ENCODE measurements around the gene TSPAN12. TPM values are rescaled to one million over a fixed set of nuclear protein-coding genes. Genes with fewer than 3 reads are reported as not detected.

Gene TSPAN12
- total RNA-seq, 2 donors from 2014 or later: 6.9 to 9.9 TPM

GRCh38 chr7:120837599-120837998 is 20.3 kb downstream of the TSPAN12 start:
- no peaks in the 10 kb centered on the region for H3K36me3 ChIP-seq (replicated peaks in 1 of 2; ENCODE audit: insufficient read depth in 1 of 2, low read depth in 2 of 2)
- H3K27ac ChIP-seq: no peak overlapping the region
- no peak overlapping the region for H3K4me3 ChIP-seq
- WGBS, 2 donors: 80 to 81% methylated on average over 4 of the region's 4 CpGs
- H3K4me1 ChIP-seq: peaks cover 15% of the 10 kb centered on the region
- ATAC-seq (no peak), DNase-seq (no peak)
- no peaks in the 10 kb centered on the region for H3K9me3 ChIP-seq
- intact Hi-C loops (cut with DNase I): no loop called here
- H3K27me3 ChIP-seq: no peaks in the 10 kb centered on the region
- no peak for TF ChIP-seq POLR2A (IDR thresholded peaks at IDR 0.05)
- no peak for TF ChIP-seq CTCF (IDR thresholded peaks at IDR 0.05)

- no peaks in the 10 kb centered on the region for H3K36me3 ChIP-seq (replicated peaks in 1 of 2; ENCODE audit: insufficient read depth in 1 of 2, low read depth in 2 of 2)
- no peaks in the 10 kb centered on the region for H3K9me3 ChIP-seq
- no peaks in the 10 kb centered on the region for H3K27me3 ChIP-seq
- no peak for ATAC-seq
- H3K4me1 ChIP-seq: peaks cover 5% of the 10 kb centered on the region
- intact Hi-C loops (cut with DNase I): no loop called here
- TF ChIP-seq POLR2A (IDR thresholded peaks at IDR 0.05) (no peak), CTCF (IDR thresholded peaks at IDR 0.05) (no peak)
- 88 to 95% methylated on average over 1 of the region's 1 CpG for WGBS, 2 donors
- no peak overlapping the region for H3K27ac ChIP-seq
- no peak for DNase-seq
- no peak overlapping the region for H3K4me3 ChIP-seq
Observed at GRCh38 chr7:120836556-120837115, 21.3 kb downstream of the TSPAN12 start.

GRCh38 chr7:120834726-120835125 is 23.2 kb downstream of the TSPAN12 start:
- ATAC-seq: no peak
- H3K4me1 ChIP-seq: no peaks in the 10 kb centered on the region
- no peak overlapping the region for H3K4me3 ChIP-seq
- intact Hi-C loops (cut with DNase I): no loop called here
- no peaks in the 10 kb centered on the region for H3K36me3 ChIP-seq (replicated peaks in 1 of 2; ENCODE audit: insufficient read depth in 1 of 2, low read depth in 2 of 2)
- DNase-seq: no peak
- WGBS, 2 donors: 88 to 95% methylated on average over 2 of the region's 2 CpGs
- H3K9me3 ChIP-seq: no peaks in the 10 kb centered on the region
- no peak overlapping the region for H3K27ac ChIP-seq
- no peaks in the 10 kb centered on the region for H3K27me3 ChIP-seq
- TF ChIP-seq POLR2A (IDR thresholded peaks at IDR 0.05) (no peak), CTCF (IDR thresholded peaks at IDR 0.05) (no peak)

GRCh38 chr7:120833546-120833945 is 24.4 kb downstream of the TSPAN12 start:
- H3K36me3 ChIP-seq (replicated peaks in 1 of 2; ENCODE audit: insufficient read depth in 1 of 2, low read depth in 2 of 2): no peaks in the 10 kb centered on the region
- H3K27ac ChIP-seq: no peak overlapping the region
- intact Hi-C loops (cut with DNase I): no loop called here

More at GRCh38 chr7:120833546-120833945, 24.4 kb downstream of the TSPAN12 start:
- DNase-seq (no peak), ATAC-seq (no peak)
- H3K4me1 ChIP-seq: no peaks in the 10 kb centered on the region
- no peaks in the 10 kb centered on the region for H3K27me3 ChIP-seq
- 77 to 86% methylated on average over 2 of the region's 2 CpGs for WGBS, 2 donors
- TF ChIP-seq CTCF (IDR thresholded peaks at IDR 0.05) (no peak), POLR2A (IDR thresholded peaks at IDR 0.05) (no peak)
- no peaks in the 10 kb centered on the region for H3K9me3 ChIP-seq
- H3K4me3 ChIP-seq: no peak overlapping the region
